CD4-positive, alpha-beta T cell (primary cell): ENCODE results near the gene RHOF. TPM values are rescaled to one million over a fixed set of nuclear protein-coding genes. Genes with fewer than 3 reads are reported as not detected.

Experiments used
- ATAC-seq: fragments of 200-7000 bp; cut with Tn5 transposase; one replicate; pipeline ENCODE4 v1.10.0; 2022; ENCODE audit warnings: mild to moderate bottlenecking; ENCODE audit not compliant: poor library complexity
- CTCF ChIA-PET: fragments of 350-600 bp; sonication (Branson Sonifier 250); formaldehyde crosslinking; loops from one replicate; lab custom pipeline; 2021; ENCODE audit warnings: antibody characterized with exemption, inconsistent platforms; lab: Charles Lee
- POLR2A ChIA-PET: fragments of 350-600 bp; sonication (Branson Sonifier 250); formaldehyde crosslinking; loops from one replicate; lab custom pipeline; 2021; ENCODE audit warnings: antibody characterized with exemption, inconsistent platforms; lab: Charles Lee
- DNase-seq, 14 experiments: peaks; one replicate each; pipeline ENCODE4 v3.0.0-alpha.2; 2013 to 2020; ENCODE audit warnings: mixed read lengths in 2 of 14
- H3K27ac ChIP-seq, 2 donors: one replicate each; pipeline versions ENCODE4 v1.5.1 to v1.7.0; 2013; ENCODE audit warnings: low read length in 2 of 2, low read depth in 1 of 2, mild to moderate bottlenecking in 1 of 2
- H3K27me3 ChIP-seq, 2 experiments: 1 replicate in 1 of 2; 2 replicates in 1 of 2; pipeline versions ENCODE4 v1.6.1 to v1.7.0; 2013; ENCODE audit warnings: low read length in 2 of 2, control low read depth in 1 of 2, mild to moderate bottlenecking in 1 of 2, moderate library complexity in 1 of 2; ENCODE audit not compliant: insufficient read depth in 2 of 2, control insufficient read depth in 1 of 2
- H3K36me3 ChIP-seq: one replicate; pipeline ENCODE4 v1.6.1; 2013; ENCODE audit warnings: low read length, control low read depth; ENCODE audit not compliant: insufficient read depth
- H3K4me1 ChIP-seq: one replicate; pipeline ENCODE4 v1.6.1; 2013; ENCODE audit warnings: low read length, control low read depth; ENCODE audit not compliant: insufficient read depth
- H3K4me3 ChIP-seq: one replicate; pipeline ENCODE4 v1.5.1; 2013; ENCODE audit warnings: mild to moderate bottlenecking, low read length, moderate library complexity
- H3K9me3 ChIP-seq, 2 experiments: 1 replicate in 1 of 2; 2 replicates in 1 of 2; pipeline versions ENCODE4 v1.6.1 to v1.7.0; 2013; ENCODE audit warnings: low read length in 2 of 2, mild to moderate bottlenecking in 2 of 2, control low read depth in 1 of 2, moderate library complexity in 1 of 2; ENCODE audit not compliant: control insufficient read depth in 1 of 2, insufficient read depth in 1 of 2
- H3K27ac Mint-ChIP-seq: one replicate; pipeline ENCODE4 v1.8.0; 2020; ENCODE audit warnings: mixed read lengths
- H3K27me3 Mint-ChIP-seq: one replicate; pipeline ENCODE4 v1.8.0; 2021; ENCODE audit warnings: mixed read lengths
- H3K36me3 Mint-ChIP-seq: one replicate; pipeline ENCODE4 v1.8.0; 2021; ENCODE audit warnings: low read depth, mixed read lengths
- H3K4me1 Mint-ChIP-seq: one replicate; pipeline ENCODE4 v1.8.0; 2021; ENCODE audit warnings: low read depth, mixed read lengths
- H3K4me3 Mint-ChIP-seq: one replicate; pipeline ENCODE4 v1.8.0; 2020; ENCODE audit warnings: mild to moderate bottlenecking, mixed read lengths
- H3K9me3 Mint-ChIP-seq: one replicate; pipeline ENCODE4 v1.8.0; 2020; ENCODE audit warnings: mixed read lengths
- CTCF ChIP-seq: fragments of 200-600 bp; IDR thresholded peaks from one replicate; pipeline ENCODE4 v1.8.0; 2022; ENCODE audit warnings: antibody characterized with exemption, mild to moderate bottlenecking
- intact Hi-C, 2 experiments: fragments of 100-400 bp; cut with DNase I in 1 of 2; cut with micrococcal nuclease in 1 of 2; formaldehyde crosslinking; loops; one replicate each; pipeline versions ENCODE4 v1.15.1 to v1.9.0; 2023 to 2025; cut with DNase I, micrococcal nuclease
- total RNA-seq, 174 experiments: library from RNA in 2 of 174; stranded (reverse) in 2 of 174; gene quantifications; one replicate each; pipeline ENCODE4 v1.2.3 and lab custom pipeline; 2021 to 2026

The RHOF gene
- total RNA-seq, 2 experiments from 2014 or later, result 155 to 164 TPM

DNA sequence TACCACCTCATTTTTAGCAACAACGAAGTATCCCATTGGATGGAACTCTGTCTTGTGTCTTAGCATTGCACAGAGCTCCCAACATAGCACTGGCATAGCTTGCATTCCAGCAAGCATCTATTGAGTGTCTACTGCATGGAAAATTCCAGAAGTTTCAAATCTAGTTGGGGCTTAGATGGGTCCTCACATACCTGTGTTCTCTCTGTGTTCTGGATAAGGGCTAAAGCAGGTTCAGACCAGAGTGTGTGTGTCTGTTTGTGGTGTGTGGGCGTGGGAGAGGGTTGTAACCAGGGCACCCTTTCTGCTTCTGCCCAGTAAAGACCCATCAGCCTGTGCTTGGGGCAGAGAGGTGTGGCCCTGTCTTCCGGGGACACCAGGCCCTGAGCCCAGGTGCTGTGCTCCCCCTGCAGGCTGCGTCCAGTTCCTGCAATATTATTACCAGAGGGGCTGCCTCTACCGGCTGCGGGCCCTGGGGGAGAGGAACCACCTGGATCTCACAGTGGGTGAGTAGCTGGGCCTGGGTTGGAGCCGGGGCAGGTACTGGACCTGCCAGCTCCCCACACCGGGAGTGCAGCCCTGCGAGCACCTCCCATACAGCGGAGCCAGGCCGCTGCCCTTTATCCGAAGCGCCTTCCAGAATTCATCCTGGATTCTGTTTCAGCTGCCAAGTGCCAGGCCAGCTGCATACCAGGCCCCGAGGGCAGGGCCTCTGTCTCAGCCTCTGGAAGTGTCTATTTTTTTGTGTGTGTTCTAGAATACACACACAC lies 20.3 kb downstream of the RHOF start:
- H3K36me3 Mint-ChIP-seq, result peaks cover under 1% of the 10 kb centered on the region
- POLR2A ChIA-PET, result interaction anchor here (0.6 to 33.0 kb wide), 3 partner anchors 30 to 156 kb away, joined by 3 to 1869 read pairs (median 3); partner anchors contain the start of genes RHOF, SETD1B and TMEM120B
- intact Hi-C loops, result loop anchor here (1.0 to 5.0 kb wide), 5 partner anchors 76 to 271 kb away; no protein-coding TSS in a partner anchor
- Histone ChIP-seq H3K36me3 (peaks cover 8% of the 10 kb centered on the region), H3K27me3 (no peaks in the 10 kb centered on the region), H3K4me1 (peaks cover 26% of the 10 kb centered on the region), H3K9me3 (no peaks in the 10 kb centered on the region), H3K27ac (no peak overlapping the region), H3K4me3 (no peak overlapping the region)
- H3K4me1 Mint-ChIP-seq, result peaks cover 13% of the 10 kb centered on the region
- peak; percentile 91 for TF ChIP-seq CTCF
- ATAC-seq (peak; percentile 84), DNase-seq (peak; percentile 67 to 89 (median 76))
- H3K4me3 Mint-ChIP-seq, result no peak overlapping the region
- no peak overlapping the region for H3K27ac Mint-ChIP-seq
- H3K9me3 Mint-ChIP-seq, result no peaks in the 10 kb centered on the region
- CTCF ChIA-PET, result interaction anchor here (0.6 to 1.9 kb wide), 10 partner anchors 9 to 244 kb away, joined by 3 to 35 read pairs (median 4); partner anchors contain the start of genes RHOF and TMEM120B
- no peaks in the 10 kb centered on the region for H3K27me3 Mint-ChIP-seq

- CTCF ChIA-PET, result no interaction called here
- Mint-ChIP-seq H3K9me3 (no peaks in the 10 kb centered on the region), H3K27ac (no peak overlapping the region), H3K27me3 (no peaks in the 10 kb centered on the region), H3K4me1 (peaks cover 10% of the 10 kb centered on the region), H3K36me3 (no peaks in the 10 kb centered on the region), H3K4me3 (no peak overlapping the region)
- POLR2A ChIA-PET, result no interaction called here
- no peak overlapping the region for H3K4me3 ChIP-seq
- no peaks in the 10 kb centered on the region for H3K9me3 ChIP-seq
- H3K27ac ChIP-seq, result no peak overlapping the region
- ATAC-seq (no peak), DNase-seq (no peak)
- no peaks in the 10 kb centered on the region for H3K27me3 ChIP-seq
- peaks cover 17% of the 10 kb centered on the region for H3K4me1 ChIP-seq
- no peaks in the 10 kb centered on the region for H3K36me3 ChIP-seq
- TF ChIP-seq CTCF, result no peak
- intact Hi-C loops, result loop anchor here in 1 of 2 experiments (5.0 kb wide), 2 partner anchors 219 to 269 kb away; no protein-coding TSS in a partner anchor
Observed at GRCh38 chr12:121770813-121771625, 22.5 kb downstream of the RHOF start.

DNA sequence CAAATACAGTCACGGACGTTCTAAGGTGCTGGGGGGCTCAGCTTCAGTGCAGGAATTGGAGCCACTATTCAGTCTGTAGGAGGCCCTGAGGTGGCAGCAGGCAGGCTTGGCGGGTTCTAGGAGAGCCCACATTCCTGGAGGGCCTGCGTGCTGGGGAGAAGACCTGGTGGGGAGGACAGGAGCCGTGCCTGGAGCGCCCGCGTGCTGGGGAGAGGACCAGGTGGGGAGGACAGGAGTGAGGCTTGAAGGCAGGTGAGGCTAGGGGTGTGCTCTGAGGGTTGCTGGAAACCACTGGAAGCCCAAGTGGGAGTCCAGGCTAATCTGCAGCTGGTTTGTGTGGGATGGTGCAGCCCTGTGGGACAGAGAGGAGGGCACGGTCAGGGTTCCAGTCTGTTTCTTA lies 23.1 kb downstream of the RHOF start:
- POLR2A ChIA-PET, result no interaction called here

More for the DNA sequence above, 23.1 kb downstream of the RHOF start:
- H3K27me3 ChIP-seq, result no peaks in the 10 kb centered on the region
- CTCF ChIA-PET, result no interaction called here
- no peak overlapping the region for H3K27ac ChIP-seq
- no peaks in the 10 kb centered on the region for H3K9me3 ChIP-seq
- H3K4me3 Mint-ChIP-seq, result no peak overlapping the region
- intact Hi-C loops, result loop anchor here in 1 of 2 experiments (5.0 kb wide), 2 partner anchors 218 to 268 kb away; no protein-coding TSS in a partner anchor
- no peaks in the 10 kb centered on the region for H3K9me3 Mint-ChIP-seq
- H3K36me3 Mint-ChIP-seq, result no peaks in the 10 kb centered on the region
- TF ChIP-seq CTCF, result no peak
- no peaks in the 10 kb centered on the region for H3K36me3 ChIP-seq
- no peak for ATAC-seq
- no peaks in the 10 kb centered on the region for H3K27me3 Mint-ChIP-seq
- no peak overlapping the region for H3K27ac Mint-ChIP-seq
- H3K4me1 Mint-ChIP-seq, result peaks cover 9% of the 10 kb centered on the region
- no peak overlapping the region for H3K4me3 ChIP-seq
- no peak for DNase-seq
- peaks cover 11% of the 10 kb centered on the region for H3K4me1 ChIP-seq
